Measurements from ENCODE around the gene GJA4.

- TF ChIP-seq CTCF (IDR thresholded peaks at IDR 0.05; ENCODE audit: poor library complexity) (no peak), EZH2 (IDR thresholded peaks at IDR 0.05; ENCODE audit: borderline replicate concordance) (no peak), EZH2phosphoT487 (IDR thresholded peaks at IDR 0.05; ENCODE audit: low read depth, severe bottlenecking, unreplicated experiment) (no peak)
Observed at GRCh38 chr1:34842073-34842472, 49.3 kb downstream of the GJA4 start.
